ENCODE results near the gene POLD3. TPM values are rescaled to one million over a fixed set of nuclear protein-coding genes. Genes with fewer than 3 reads are reported as not detected.

The POLD3 gene
- total and polyA plus RNA-seq, 10 of the 15 experiments (the other 5 are each of a cell fraction or from before 2014, with no cell fraction given) = 23.8 to 63.7 (median 38.7) TPM

GRCh38 chr11:74626130-74626529, 33.7 kb downstream of the POLD3 start (continued):
- TF ChIP-seq ZNF687 (IDR thresholded peaks at IDR 0.05) (no peak), CEBPB (IDR thresholded peaks at IDR 0.05; ENCODE audit: borderline replicate concordance in 1 of 2, low read depth in 2 of 2, low read length in 2 of 2) (no peak), CHD1 (IDR thresholded peaks at IDR 0.05; ENCODE audit: low read depth, low read length) (no peak), IKZF2 (IDR thresholded peaks at IDR 0.05) (no peak), PRDM15 (CRISPR knock-in tag; IDR thresholded peaks at IDR 0.05) (no peak), CBX3 (IDR thresholded peaks at IDR 0.05; ENCODE audit: borderline replicate concordance, low read depth) (no peak)
